T-helper 2 cell (primary cell): ENCODE data around the gene GFOD2.

ENCODE experiments used
- DNase-seq, 5 experiments: peaks; one replicate each; pipeline versions ENCODE4 v3.0.0 to v3.0.0-alpha.2; 2012 to 2022

The GFOD2 gene

DNA sequence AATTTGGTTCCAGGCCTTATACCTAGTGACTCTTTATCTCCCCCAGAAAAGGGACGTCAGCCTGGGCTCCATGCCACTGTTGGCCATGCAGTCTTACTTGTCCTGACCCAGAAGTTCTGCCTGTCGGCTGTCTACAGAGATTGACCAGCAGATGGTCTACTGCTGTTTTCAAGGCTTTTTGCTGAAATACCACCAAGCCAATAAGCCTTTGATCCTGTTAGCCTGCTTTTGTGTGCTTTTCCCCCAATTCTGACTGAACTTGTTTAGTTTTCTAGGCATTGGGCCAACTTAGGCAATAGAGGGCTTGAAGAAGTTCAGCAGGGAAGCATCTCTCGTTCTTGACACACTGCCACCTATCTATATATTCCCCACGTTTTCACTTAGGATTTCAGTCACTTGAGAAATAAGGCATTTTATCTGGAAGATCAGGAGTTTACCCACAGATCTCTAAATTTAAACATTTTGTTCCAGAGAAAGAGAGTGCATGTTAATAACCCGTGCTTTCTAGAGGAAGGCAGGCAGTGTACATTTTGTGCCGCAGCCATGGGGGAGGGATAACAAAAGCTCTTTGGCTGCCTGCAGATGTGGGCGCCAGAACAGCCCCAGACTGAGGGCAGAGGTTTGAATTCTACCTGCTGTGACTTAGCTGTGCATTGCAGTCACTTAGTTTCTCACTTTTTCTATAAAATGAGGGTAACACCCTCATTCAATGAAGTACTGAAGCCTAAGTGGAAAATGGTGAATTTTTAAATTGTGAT is 86.5 kb downstream of the GFOD2 start:
- no peak for DNase-seq

DNA sequence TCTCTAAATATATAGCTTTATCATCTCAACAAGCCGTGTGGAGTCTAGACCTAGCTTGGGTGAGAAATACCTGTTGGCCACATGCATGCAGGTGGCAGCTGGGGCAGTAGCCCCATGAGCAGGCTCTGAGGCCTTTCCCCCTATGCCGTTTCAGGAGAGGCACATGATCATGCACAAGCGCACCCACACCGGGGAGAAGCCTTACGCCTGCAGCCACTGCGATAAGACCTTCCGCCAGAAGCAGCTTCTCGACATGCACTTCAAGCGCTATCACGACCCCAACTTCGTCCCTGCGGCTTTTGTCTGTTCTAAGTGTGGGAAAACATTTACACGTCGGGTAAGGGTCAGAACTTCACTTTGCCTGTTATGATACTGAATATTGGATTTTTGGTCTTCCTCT is 90.9 kb downstream of the GFOD2 start:
- DNase-seq = no peak
